IMR-90 (cell line): ENCODE measurements around the gene STRA6. TPM values are rescaled to one million over a fixed set of nuclear protein-coding genes. Genes with fewer than 3 reads are reported as not detected.

Experiments
- ATAC-seq: fragments of 200-7000 bp; cut with Tn5 transposase; 2 replicates; pipeline ENCODE4 v1.9.1; 2020; ENCODE audit warnings: low read depth, mild to moderate bottlenecking, moderate library complexity
- BruUV-seq: library from RNA; stranded (reverse); fragments of 400-500 nt; replicated peaks from 2 replicates; lab custom pipeline; 2021; lab: Mats Ljungman, UMichigan
- CTCF ChIA-PET: fragments of 300-600 bp; formaldehyde crosslinking; extraction: SDS; loops from one replicate; lab custom pipeline; 2021; ENCODE audit warnings: antibody characterized with exemption; lab: Yijun Ruan, JAX
- POLR2A ChIA-PET: fragments of 300-600 bp; sonication (Branson Sonifier 250); formaldehyde crosslinking; loops from one replicate; lab custom pipeline; 2022; ENCODE audit warnings: antibody characterized with exemption; ENCODE audit not compliant: unreplicated experiment; lab: Charles Lee
- DNase-seq: peaks from one replicate; pipeline ENCODE4 v3.0.0; 2013
- H2AFZ ChIP-seq: replicated peaks from 2 replicates; pipeline ENCODE3; 2013; ENCODE audit warnings: low read length, mild to moderate bottlenecking; ENCODE audit not compliant: poor library complexity
- H2AK5ac ChIP-seq: 2 replicates; pipeline ENCODE4 v1.6.1; 2013; ENCODE audit warnings: low read depth, low read length, inconsistent platforms
- H2AK9ac ChIP-seq: replicated peaks from 2 replicates; pipeline ENCODE3; 2013; ENCODE audit warnings: mild to moderate bottlenecking, low read depth, low read length, moderate library complexity; ENCODE audit not compliant: poor library complexity
- H2BK120ac ChIP-seq: 2 replicates; pipeline ENCODE4 v1.6.1; 2013; ENCODE audit warnings: low read depth, low read length, inconsistent platforms
- H2BK15ac ChIP-seq: 3 replicates; pipeline ENCODE4 v1.6.1; 2013; ENCODE audit warnings: low read depth, low read length, inconsistent platforms
- H2BK20ac ChIP-seq: 2 replicates; pipeline ENCODE4 v1.6.1; 2013; ENCODE audit warnings: low read depth, mild to moderate bottlenecking, inconsistent platforms, low read length, moderate library complexity
- H2BK5ac ChIP-seq: 2 replicates; pipeline ENCODE4 v1.6.1; 2013; ENCODE audit warnings: mild to moderate bottlenecking, low read depth, low read length, inconsistent platforms; ENCODE audit not compliant: poor library complexity, severe bottlenecking
- H3K14ac ChIP-seq: replicated peaks from 2 replicates; pipeline ENCODE4 v1.6.1; 2013; ENCODE audit warnings: low read depth, low read length, inconsistent platforms
- H3K18ac ChIP-seq: 2 replicates; pipeline ENCODE4 v1.6.1; 2013; ENCODE audit warnings: low read depth, low read length, control low read depth
- H3K23ac ChIP-seq: 2 replicates; pipeline ENCODE4 v1.6.1; 2013; ENCODE audit warnings: low read depth, low read length, inconsistent platforms
- H3K27ac ChIP-seq: 2 replicates; pipeline ENCODE4 v1.5.1; 2013; ENCODE audit warnings: mild to moderate bottlenecking, control low read depth, low read length; ENCODE audit not compliant: insufficient read depth
- H3K27me3 ChIP-seq: 2 replicates; pipeline ENCODE4 v1.6.1; 2013; ENCODE audit warnings: low read length; ENCODE audit not compliant: control insufficient read depth, insufficient read depth
- H3K36me3 ChIP-seq: 2 replicates; pipeline ENCODE4 v1.6.1; 2013; ENCODE audit warnings: low read length, mixed read lengths; ENCODE audit not compliant: control insufficient read depth, insufficient read depth
- H3K4ac ChIP-seq: 2 replicates; pipeline ENCODE4 v1.6.1; 2013; ENCODE audit warnings: low read depth, low read length, inconsistent platforms
- H3K4me1 ChIP-seq: 2 replicates; pipeline ENCODE4 v1.6.1; 2013; ENCODE audit warnings: low read length, mixed read lengths; ENCODE audit not compliant: control insufficient read depth, insufficient read depth
- H3K4me2 ChIP-seq: 2 replicates; pipeline ENCODE4 v1.6.1; 2013; ENCODE audit warnings: low read depth, mild to moderate bottlenecking, control low read depth, low read length, moderate library complexity
- H3K4me3 ChIP-seq: 2 replicates; pipeline ENCODE4 v1.5.1; 2013; ENCODE audit warnings: low read depth, mild to moderate bottlenecking, control low read depth, low read length, moderate library complexity; ENCODE audit not compliant: insufficient read depth
- H3K56ac ChIP-seq: 2 replicates; pipeline ENCODE4 v1.6.1; 2013; ENCODE audit warnings: low read length, inconsistent platforms; ENCODE audit not compliant: insufficient read depth; ENCODE audit errors: extremely low read depth
- H3K79me1 ChIP-seq, 2 experiments: 2 replicates each; pipeline ENCODE4 v1.6.1; 2013; ENCODE audit warnings: low read length in 2 of 2, inconsistent platforms in 1 of 2, low read depth in 1 of 2
- H3K9ac ChIP-seq: 2 replicates; pipeline ENCODE4 v1.6.1; 2013; ENCODE audit warnings: low read depth, low read length, control low read depth
- H3K9me1 ChIP-seq: 2 replicates; pipeline ENCODE4 v1.6.1; 2013; ENCODE audit warnings: low read length, inconsistent platforms; ENCODE audit not compliant: insufficient read depth
- H3K9me3 ChIP-seq: 2 replicates; pipeline ENCODE4 v1.6.1; 2013; ENCODE audit warnings: low read length; ENCODE audit not compliant: control insufficient read depth, insufficient read depth
- H4K20me1 ChIP-seq: 2 replicates; pipeline ENCODE4 v1.6.1; 2013; ENCODE audit warnings: low read length, inconsistent platforms; ENCODE audit not compliant: insufficient read depth
- H4K5ac ChIP-seq: 2 replicates; pipeline ENCODE4 v1.6.1; 2013; ENCODE audit warnings: mild to moderate bottlenecking, low read depth, low read length, control low read depth
- H4K8ac ChIP-seq, 2 experiments: 2 replicates each; pipeline ENCODE4 v1.6.1; 2013; ENCODE audit warnings: low read depth in 2 of 2, low read length in 2 of 2, control low read depth in 1 of 2, inconsistent platforms in 1 of 2
- H4K91ac ChIP-seq: 2 replicates; pipeline ENCODE4 v1.6.1; 2013; ENCODE audit warnings: low read depth, low read length, inconsistent platforms; ENCODE audit not compliant: insufficient read depth
- BHLHE40 ChIP-seq: fragments of 150-350 bp; IDR thresholded peaks from 2 replicates; pipeline ENCODE4 v1.6.1; 2016; ENCODE audit warnings: mild to moderate bottlenecking, low read depth, low read length
- CEBPB ChIP-seq: IDR thresholded peaks from 2 replicates; pipeline ENCODE4 v1.6.1; 2012; ENCODE audit warnings: low read depth, low read length, improper control_type of control experiment
- CHD1 ChIP-seq: IDR thresholded peaks from 2 replicates; pipeline ENCODE4 v1.6.1; 2012; ENCODE audit warnings: low read depth, low read length, improper control_type of control experiment
- FOS ChIP-seq: fragments of 150-350 bp; IDR thresholded peaks from 2 replicates; pipeline ENCODE4 v1.6.1; 2016; ENCODE audit warnings: low read depth, low read length
- MAZ ChIP-seq: IDR thresholded peaks from 2 replicates; pipeline ENCODE4 v1.6.1; 2012; ENCODE audit warnings: low read depth, mild to moderate bottlenecking, low read length, improper control_type of control experiment, moderate library complexity, borderline replicate concordance
- MXI1 ChIP-seq: IDR thresholded peaks from 2 replicates; pipeline ENCODE4 v1.6.1; 2012; ENCODE audit warnings: low read depth, mild to moderate bottlenecking, low read length, moderate library complexity, borderline replicate concordance
- RAD21 ChIP-seq: IDR thresholded peaks from 2 replicates; pipeline ENCODE4 v1.6.1; 2012; ENCODE audit warnings: low read length, improper control_type of control experiment
- SMC3 ChIP-seq: fragments of 150-350 bp; IDR thresholded peaks from 2 replicates; pipeline ENCODE4 v1.6.1; 2016; ENCODE audit warnings: low read depth, mild to moderate bottlenecking, antibody characterized with exemption, low read length, moderate library complexity
- USF2 ChIP-seq: fragments of 150-350 bp; IDR thresholded peaks from 2 replicates; pipeline ENCODE4 v1.6.1; 2017; ENCODE audit warnings: mild to moderate bottlenecking, antibody characterized with exemption, low read length, low read depth
- WGBS, 2 experiments: methylation state at CpG; one replicate each; pipeline versions ENCODE4 v1.1.5 to v1.1.7; 2013; ENCODE audit warnings: missing lambda C conversion rate in 2 of 2; ENCODE audit not compliant: insufficient read length in 1 of 2; ENCODE audit errors: extremely low coverage in 2 of 2; 5-methylcytosine and 5-hydroxymethylcytosine counted together
- dilution Hi-C: fragments of 300-500 bp; cut with HindIII; formaldehyde crosslinking; loops from one replicate; pipeline ENCODE4 v1.14.3; 2018; ENCODE audit warnings: low sequenced_read_pairs; ENCODE audit not compliant: unreplicated experiment
- in situ Hi-C: fragments of 300-500 bp; cut with MboI; formaldehyde crosslinking; loops from 3 replicates; pipeline ENCODE4 v1.14.3; 2019; ENCODE audit warnings: low sequenced_read_pairs, inconsistent platforms, mixed read lengths
- intact Hi-C: fragments of 100-400 bp; cut with micrococcal nuclease; formaldehyde crosslinking; loops from 2 replicates; pipeline ENCODE4 v1.10.0; 2022
- polyA plus RNA-seq, 3 experiments: library from polyadenylated mRNA; depleted of rRNA; stranded (reverse); fragments of >200 nt; gene quantifications; 2 replicates each; pipeline ENCODE4 v1.2.3, GENCODE V29; 2012; ENCODE audit warnings: low replicate concordance in 1 of 3
- total RNA-seq: library from RNA; depleted of rRNA; stranded (reverse); fragments of >200 nt; gene quantifications from 2 replicates; pipeline ENCODE4 v1.2.3, GENCODE V29; 2012

STRA6 gene
- total and polyA plus RNA-seq, 2 of the 4 experiments (the other 2 are of a cell fraction): 0.17 TPM; not detected in 1

- WGBS, 2 experiments: 62% methylated on average over 2 of the region's 6 CpGs; no CpG with 5 or more reads in 1 of the 2 experiments
- H3K79me1 ChIP-seq: no peaks in the 10 kb centered on the region
- POLR2A ChIA-PET: no interaction called here
- DNase-seq: no peak
- no peak overlapping the region for H2BK15ac ChIP-seq
- H3K9me3 ChIP-seq: no peaks in the 10 kb centered on the region
- in situ Hi-C loops (no loop called here), intact Hi-C loops (no loop called here), dilution Hi-C loops (no loop called here)
- H2AK5ac ChIP-seq: no peak overlapping the region
- no peaks in the 10 kb centered on the region for H4K20me1 ChIP-seq
- no peak overlapping the region for H2AFZ ChIP-seq
- H2BK5ac ChIP-seq: no peak overlapping the region
- no peak overlapping the region for H3K9ac ChIP-seq
- TF ChIP-seq FOS (no peak), MAZ (no peak), CEBPB (no peak), BHLHE40 (no peak), SMC3 (no peak), RAD21 (no peak), CHD1 (no peak), USF2 (no peak), MXI1 (no peak)
- no peak overlapping the region for H3K27ac ChIP-seq
- H2BK120ac ChIP-seq: no peak overlapping the region
- H3K4me3 ChIP-seq: no peak overlapping the region
- no peak overlapping the region for H3K18ac ChIP-seq
- no peak overlapping the region for H3K14ac ChIP-seq
- no peak overlapping the region for H2AK9ac ChIP-seq
- no peaks in the 10 kb centered on the region for H3K36me3 ChIP-seq
- peaks cover 40% of the 10 kb centered on the region for H3K27me3 ChIP-seq
- no peak overlapping the region for H3K23ac ChIP-seq
- H3K9me1 ChIP-seq: no peaks in the 10 kb centered on the region
- no peak overlapping the region for H3K4ac ChIP-seq
- no peak for ATAC-seq
- peaks cover 8% of the 10 kb centered on the region for H3K4me1 ChIP-seq
- no peak overlapping the region for H4K8ac ChIP-seq
- CTCF ChIA-PET: interaction anchor here (0.6 kb wide), 1 partner anchor 122 kb away, joined by 3 read pairs; no protein-coding TSS in a partner anchor
- BruUV-seq: no TSS peak
- no peak overlapping the region for H4K91ac ChIP-seq
- no peak overlapping the region for H2BK20ac ChIP-seq
- no peak overlapping the region for H3K56ac ChIP-seq
- no peak overlapping the region for H4K5ac ChIP-seq
- H3K4me2 ChIP-seq: no peak overlapping the region
Observed at GRCh38 chr15:74250266-74250665, 47.7 kb upstream of the STRA6 start.
